Large intestine (tissue), 3 donors: ENCODE measurements around the gene ZWILCH. TPM values are rescaled to one million over a fixed set of nuclear protein-coding genes. Genes with fewer than 3 reads are reported as not detected.
A peak's percentile ranks its signal among the peaks of the same experiment; 100 is the strongest.

Experiments
- DNase-seq, 2 donors: peaks; one replicate each; pipeline versions ENCODE4 v3.0.0 to v3.0.0-alpha.2; 2013
- H3K27ac ChIP-seq: one replicate; pipeline ENCODE4 v1.5.1; 2013; ENCODE audit warnings: low read length
- H3K27me3 ChIP-seq: 2 replicates; pipeline ENCODE4 v1.6.1; 2013; ENCODE audit warnings: low read length; ENCODE audit not compliant: control insufficient read depth, insufficient read depth
- H3K36me3 ChIP-seq: 2 replicates; pipeline ENCODE4 v1.6.1; 2013; ENCODE audit warnings: low read length; ENCODE audit not compliant: control insufficient read depth, insufficient read depth
- H3K4me1 ChIP-seq: one replicate; pipeline ENCODE4 v1.6.1; 2013; ENCODE audit warnings: low read length; ENCODE audit not compliant: control insufficient read depth, insufficient read depth
- H3K4me3 ChIP-seq: one replicate; pipeline ENCODE4 v1.5.1; 2013; ENCODE audit warnings: low read length
- H3K9me3 ChIP-seq: one replicate; pipeline ENCODE4 v1.6.1; 2013; ENCODE audit warnings: mild to moderate bottlenecking, low read depth, low read length, moderate library complexity; ENCODE audit not compliant: control insufficient read depth
- WGBS: methylation state at CpG from one replicate; pipeline ENCODE4 v1.1.5; 2013; ENCODE audit warnings: low lambda C conversion rate; ENCODE audit not compliant: insufficient coverage; 5-methylcytosine and 5-hydroxymethylcytosine counted together
- polyA plus RNA-seq: library from polyadenylated mRNA; unstranded; fragments of 120-200 nt; gene quantifications from one replicate; pipeline ENCODE4 v1.2.1, GENCODE V29; 2013

ZWILCH gene
- polyA plus RNA-seq, 1 donor: 12.3 TPM

- Histone ChIP-seq H3K27ac (no peak within 1 kb of the TSS), H3K4me1 (no peaks in the 10 kb centered on the region), H3K4me3 (no peak within 1 kb of the TSS), H3K36me3 (no peaks in the 10 kb centered on the region), H3K27me3 (no peaks in the 10 kb centered on the region), H3K9me3 (no peaks in the 10 kb centered on the region)
- WGBS: no CpG with 5 or more reads among the region's 14 CpGs
- DNase-seq: no peak
These were observed 60.6 kb downstream of the ZWILCH start, which contains the start of gene LCTL for GRCh38 chr15:66565741-66566144. Gene LCTL (minus strand): TSS chr15:66565998. CDS start chr15:66565365, 633 bp downstream.

GRCh38 chr15:66566963-66567531, 61.9 kb downstream of the ZWILCH start:
- Histone ChIP-seq H3K4me3 (no peak overlapping the region), H3K4me1 (no peaks in the 10 kb centered on the region), H3K9me3 (no peaks in the 10 kb centered on the region), H3K27me3 (no peaks in the 10 kb centered on the region), H3K27ac (no peak overlapping the region), H3K36me3 (no peaks in the 10 kb centered on the region)
- DNase-seq: peak; percentile 40 to 50
- no CpG with 5 or more reads among the region's 15 CpGs for WGBS

GRCh38 chr15:66567897-66568296, 62.8 kb downstream of the ZWILCH start:
- H3K27me3 ChIP-seq: no peaks in the 10 kb centered on the region
- H3K4me3 ChIP-seq: no peak overlapping the region
- no peaks in the 10 kb centered on the region for H3K36me3 ChIP-seq
- H3K4me1 ChIP-seq: no peaks in the 10 kb centered on the region
- no peaks in the 10 kb centered on the region for H3K9me3 ChIP-seq
- WGBS: no CpG with 5 or more reads among the region's 7 CpGs
- H3K27ac ChIP-seq: no peak overlapping the region
- DNase-seq: no peak

GRCh38 chr15:66569461-66570137, 64.5 kb downstream of the ZWILCH start:
- DNase-seq: no peak
- 100% methylated on average over 1 of the region's 9 CpGs for WGBS
- no peak overlapping the region for H3K4me3 ChIP-seq

GRCh38 chr15:66570327-66570726, 65.2 kb downstream of the ZWILCH start:
- Histone ChIP-seq H3K27ac (no peak overlapping the region), H3K4me3 (no peak overlapping the region), H3K9me3 (no peaks in the 10 kb centered on the region), H3K4me1 (no peaks in the 10 kb centered on the region), H3K27me3 (no peaks in the 10 kb centered on the region), H3K36me3 (no peaks in the 10 kb centered on the region)
- no CpG with 5 or more reads among the region's 3 CpGs for WGBS
- DNase-seq: no peak

More at GRCh38 chr15:66569461-66570137, 64.5 kb downstream of the ZWILCH start:
- Histone ChIP-seq H3K36me3 (no peaks in the 10 kb centered on the region), H3K4me1 (no peaks in the 10 kb centered on the region), H3K27me3 (no peaks in the 10 kb centered on the region), H3K9me3 (no peaks in the 10 kb centered on the region), H3K27ac (no peak overlapping the region)

- no peaks in the 10 kb centered on the region for H3K4me1 ChIP-seq
- no peaks in the 10 kb centered on the region for H3K9me3 ChIP-seq
- WGBS: no CpG with 5 or more reads among the region's 6 CpGs
- H3K36me3 ChIP-seq: no peaks in the 10 kb centered on the region
- H3K4me3 ChIP-seq: no peak overlapping the region
- no peaks in the 10 kb centered on the region for H3K27me3 ChIP-seq
- H3K27ac ChIP-seq: no peak overlapping the region
- DNase-seq: no peak
These were observed 65.8 kb downstream of the ZWILCH start for GRCh38 chr15:66570842-66571478.

GRCh38 chr15:66572146-66572545, 67.0 kb downstream of the ZWILCH start:
- Histone ChIP-seq H3K4me3 (no peak overlapping the region), H3K27ac (no peak overlapping the region), H3K36me3 (no peaks in the 10 kb centered on the region), H3K9me3 (no peaks in the 10 kb centered on the region), H3K27me3 (no peaks in the 10 kb centered on the region), H3K4me1 (no peaks in the 10 kb centered on the region)
- no peak for DNase-seq
- WGBS: no CpG with 5 or more reads among the region's 4 CpGs

GRCh38 chr15:66573348-66573718, 68.2 kb downstream of the ZWILCH start:
- H3K4me3 ChIP-seq: no peak overlapping the region
- no peaks in the 10 kb centered on the region for H3K4me1 ChIP-seq
- no CpG with 5 or more reads among the region's 7 CpGs for WGBS
- H3K36me3 ChIP-seq: no peaks in the 10 kb centered on the region
- H3K9me3 ChIP-seq: no peaks in the 10 kb centered on the region
- H3K27ac ChIP-seq: no peak overlapping the region
- no peak for DNase-seq
- H3K27me3 ChIP-seq: no peaks in the 10 kb centered on the region

GRCh38 chr15:66573719-66574595, 68.8 kb downstream of the ZWILCH start:
- no peaks in the 10 kb centered on the region for H3K27me3 ChIP-seq
- H3K27ac ChIP-seq: no peak overlapping the region
- no peaks in the 10 kb centered on the region for H3K36me3 ChIP-seq
- no peaks in the 10 kb centered on the region for H3K9me3 ChIP-seq
- H3K4me3 ChIP-seq: no peak overlapping the region
- DNase-seq: no peak
- H3K4me1 ChIP-seq: no peaks in the 10 kb centered on the region
- 67% methylated on average over 1 of the region's 10 CpGs for WGBS

- WGBS: no CpG with 5 or more reads among the region's 2 CpGs
- no peaks in the 10 kb centered on the region for H3K27me3 ChIP-seq
- H3K36me3 ChIP-seq: no peaks in the 10 kb centered on the region
- no peak overlapping the region for H3K27ac ChIP-seq
- no peak for DNase-seq
- H3K4me3 ChIP-seq: no peak overlapping the region
- H3K4me1 ChIP-seq: no peaks in the 10 kb centered on the region
- H3K9me3 ChIP-seq: no peaks in the 10 kb centered on the region
These were observed 69.4 kb downstream of the ZWILCH start for GRCh38 chr15:66574596-66574950.
